Peyer's patch (tissue), 4 donors: ENCODE measurements around the gene AGAP1. TPM values are rescaled to one million over a fixed set of nuclear protein-coding genes. Genes with fewer than 3 reads are reported as not detected.

Experiments used
- DNase-seq, 3 donors: peaks; one replicate each; pipeline ENCODE4 v3.0.0-alpha.2; 2017 to 2019
- H3K27ac ChIP-seq, 4 donors: fragments of 200-600 bp; sonication (generic); one replicate each; pipeline ENCODE4 v1.5.1; 2016 to 2019
- H3K27me3 ChIP-seq, 2 donors: fragments of 200-600 bp; sonication (generic); one replicate each; pipeline ENCODE4 v1.5.1; 2019
- H3K36me3 ChIP-seq, 3 donors: fragments of 200-600 bp; sonication (generic); one replicate each; pipeline ENCODE4 v1.5.1; 2016 to 2019
- H3K4me1 ChIP-seq, 4 donors: fragments of 200-600 bp; sonication (generic); one replicate each; pipeline ENCODE4 v1.5.1; 2016 to 2019
- H3K4me3 ChIP-seq, 4 donors: fragments of 200-600 bp; sonication (generic); 1 replicate in 3 of 4; 2 replicates in 1 of 4; pipeline ENCODE4 v1.5.1; 2016 to 2019; ENCODE audit warnings: mild to moderate bottlenecking in 1 of 4
- H3K9me3 ChIP-seq, 4 donors: fragments of 200-600 bp; sonication (generic); one replicate each; pipeline ENCODE4 v1.5.1; 2016 to 2019; ENCODE audit warnings: mild to moderate bottlenecking in 1 of 4
- POLR2A ChIP-seq, 2 donors: fragments of 450-650 bp; IDR thresholded peaks; one replicate each; pipeline ENCODE4 v1.5.1; 2017; ENCODE audit warnings: antibody characterized with exemption in 2 of 2, mild to moderate bottlenecking in 2 of 2, moderate library complexity in 2 of 2
- total RNA-seq, 4 donors: library from RNA; depleted of rRNA; stranded (reverse); fragments of >200 nt; gene quantifications; one replicate each; pipeline ENCODE4 v1.1.0, GENCODE V29; 2016
- TF ChIP-seq, protein P1 (sequence below), 6 experiments: fragments of 450-650 bp in 4 of 6; fragments of 200-600 bp in 2 of 6; sonication (generic) in 1 of 6; IDR thresholded peaks; one replicate each; pipeline ENCODE4 v1.5.1; 2017 to 2019; ENCODE audit warnings: antibody characterized with exemption in 6 of 6, mild to moderate bottlenecking in 3 of 6, moderate library complexity in 1 of 6

AGAP1 gene
- total RNA-seq, 4 donors from 2014 or later: 55.7 to 79.1 (median 66.9) TPM

- DNase-seq: peak in 2 of 3 donors; percentile 45 to 51
- H3K36me3 ChIP-seq: no peaks in the 10 kb centered on the region
- TF ChIP-seq, protein P1, sequence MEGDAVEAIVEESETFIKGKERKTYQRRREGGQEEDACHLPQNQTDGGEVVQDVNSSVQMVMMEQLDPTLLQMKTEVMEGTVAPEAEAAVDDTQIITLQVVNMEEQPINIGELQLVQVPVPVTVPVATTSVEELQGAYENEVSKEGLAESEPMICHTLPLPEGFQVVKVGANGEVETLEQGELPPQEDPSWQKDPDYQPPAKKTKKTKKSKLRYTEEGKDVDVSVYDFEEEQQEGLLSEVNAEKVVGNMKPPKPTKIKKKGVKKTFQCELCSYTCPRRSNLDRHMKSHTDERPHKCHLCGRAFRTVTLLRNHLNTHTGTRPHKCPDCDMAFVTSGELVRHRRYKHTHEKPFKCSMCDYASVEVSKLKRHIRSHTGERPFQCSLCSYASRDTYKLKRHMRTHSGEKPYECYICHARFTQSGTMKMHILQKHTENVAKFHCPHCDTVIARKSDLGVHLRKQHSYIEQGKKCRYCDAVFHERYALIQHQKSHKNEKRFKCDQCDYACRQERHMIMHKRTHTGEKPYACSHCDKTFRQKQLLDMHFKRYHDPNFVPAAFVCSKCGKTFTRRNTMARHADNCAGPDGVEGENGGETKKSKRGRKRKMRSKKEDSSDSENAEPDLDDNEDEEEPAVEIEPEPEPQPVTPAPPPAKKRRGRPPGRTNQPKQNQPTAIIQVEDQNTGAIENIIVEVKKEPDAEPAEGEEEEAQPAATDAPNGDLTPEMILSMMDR (IDR thresholded peaks at IDR 0.05): no peak
- TF ChIP-seq POLR2A (IDR thresholded peaks at IDR 0.05): no peak
- no peak overlapping the region for H3K27ac ChIP-seq
- H3K4me3 ChIP-seq: peak overlapping the region in 2 of 4 donors; percentile 5 to 29
- H3K4me1 ChIP-seq: peaks cover 0 to 42% (median under 1%) of the 10 kb centered on the region in 4 donors
- no peaks in the 10 kb centered on the region for H3K27me3 ChIP-seq
- H3K9me3 ChIP-seq: no peaks in the 10 kb centered on the region
Observed at GRCh38 chr2:235535423-235536130, 41.7 kb downstream of the AGAP1 start.

DNA sequence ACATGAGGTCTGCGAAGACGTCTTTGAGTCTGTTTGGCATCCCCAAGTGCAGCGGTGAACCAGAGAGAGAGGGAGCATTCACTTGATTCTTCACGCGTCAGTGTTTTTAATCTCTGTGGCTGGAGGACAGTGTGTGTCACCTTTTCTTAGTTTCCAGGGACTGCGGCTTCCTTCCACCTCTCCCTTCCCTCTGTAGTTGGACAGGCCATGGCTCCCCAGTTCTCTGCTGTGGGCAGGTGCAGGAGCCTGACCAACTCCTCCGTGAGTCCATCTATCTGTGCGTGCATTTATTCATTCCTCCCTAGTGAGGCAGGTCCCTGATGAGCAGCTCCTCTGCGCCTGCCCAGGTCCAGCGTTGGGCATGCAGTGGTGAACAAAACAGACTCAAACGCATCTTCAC is 42.9 kb downstream of the AGAP1 start:
- TF ChIP-seq, protein P1 (IDR thresholded peaks at IDR 0.05): no peak
- no peak for TF ChIP-seq POLR2A (IDR thresholded peaks at IDR 0.05)
- no peak overlapping the region for H3K4me3 ChIP-seq
- H3K4me1 ChIP-seq: peaks cover 0 to 45% (median 2%) of the 10 kb centered on the region in 4 donors
- H3K36me3 ChIP-seq: no peaks in the 10 kb centered on the region
- H3K27me3 ChIP-seq: no peaks in the 10 kb centered on the region
- H3K9me3 ChIP-seq: no peaks in the 10 kb centered on the region
- no peak overlapping the region for H3K27ac ChIP-seq
- peak in 2 of 3 donors; percentile 19 to 23 for DNase-seq

GRCh38 chr2:235537186-235537585 is 43.3 kb downstream of the AGAP1 start:
- Histone ChIP-seq H3K36me3 (no peaks in the 10 kb centered on the region), H3K4me3 (no peak overlapping the region), H3K27me3 (no peaks in the 10 kb centered on the region), H3K4me1 (peaks cover 0 to 45% (median 2%) of the 10 kb centered on the region in 4 donors), H3K27ac (no peak overlapping the region), H3K9me3 (no peaks in the 10 kb centered on the region)
- DNase-seq: peak in 2 of 3 donors; percentile 33 to 42
- TF ChIP-seq, protein P1 (IDR thresholded peaks at IDR 0.05): no peak
- TF ChIP-seq POLR2A (IDR thresholded peaks at IDR 0.05): no peak

GRCh38 chr2:235537587-235537986 is 43.7 kb downstream of the AGAP1 start:
- H3K4me1 ChIP-seq: peaks cover 0 to 45% (median 2%) of the 10 kb centered on the region in 4 donors

DNA sequence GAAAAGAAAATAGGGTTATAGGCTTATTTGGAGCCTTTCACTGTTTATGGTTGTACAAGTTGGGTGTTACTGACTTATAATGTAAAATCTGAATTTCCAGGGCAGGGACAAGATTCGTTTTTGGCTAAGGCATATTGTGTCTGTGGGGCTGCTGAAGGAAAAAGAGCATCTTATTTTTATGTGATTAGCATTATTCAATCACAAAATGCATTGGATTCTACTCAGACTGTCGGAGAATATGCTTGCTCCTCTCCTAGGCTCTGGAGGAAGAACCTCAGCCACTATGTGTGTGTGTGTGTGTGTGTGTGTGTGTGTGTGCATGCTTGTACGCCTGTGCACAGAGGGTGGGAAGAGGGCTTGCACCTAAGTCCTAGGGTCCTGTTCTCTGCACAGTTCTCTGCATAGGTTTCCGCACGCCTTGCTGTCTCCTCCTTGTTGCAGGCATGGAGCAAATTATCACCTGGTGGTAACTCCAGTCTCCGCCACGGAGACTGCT is 44.3 kb downstream of the AGAP1 start:
- Histone ChIP-seq H3K9me3 (no peaks in the 10 kb centered on the region), H3K4me1 (peaks cover 0 to 51% (median 2%) of the 10 kb centered on the region in 4 donors), H3K36me3 (no peaks in the 10 kb centered on the region), H3K4me3 (no peak overlapping the region), H3K27me3 (no peaks in the 10 kb centered on the region), H3K27ac (no peak overlapping the region)
- no peak for TF ChIP-seq POLR2A (IDR thresholded peaks at IDR 0.05)
- TF ChIP-seq, protein P1 (IDR thresholded peaks at IDR 0.05): no peak
- DNase-seq: peak in 2 of 3 donors; percentile 19 to 30

More at GRCh38 chr2:235537587-235537986, 43.7 kb downstream of the AGAP1 start:
- Histone ChIP-seq H3K9me3 (no peaks in the 10 kb centered on the region), H3K27ac (no peak overlapping the region), H3K27me3 (no peaks in the 10 kb centered on the region), H3K4me3 (no peak overlapping the region), H3K36me3 (no peaks in the 10 kb centered on the region)
- DNase-seq: no peak
- TF ChIP-seq, protein P1 (IDR thresholded peaks at IDR 0.05): no peak
- TF ChIP-seq POLR2A (IDR thresholded peaks at IDR 0.05): no peak
